ENCODE data around the gene FEM1C. TPM values are rescaled to one million over a fixed set of nuclear protein-coding genes. Genes with fewer than 3 reads are reported as not detected.

The FEM1C gene
- total RNA-seq: 46.9 TPM
- long read RNA-seq, full-length matches to known transcripts: 15 of 17 reads
- long read RNA-seq, partial matches to known transcripts: 0 of 17 reads
- long read RNA-seq, other reads (novel, unspliced or antisense): 2 of 17 reads

DNA sequence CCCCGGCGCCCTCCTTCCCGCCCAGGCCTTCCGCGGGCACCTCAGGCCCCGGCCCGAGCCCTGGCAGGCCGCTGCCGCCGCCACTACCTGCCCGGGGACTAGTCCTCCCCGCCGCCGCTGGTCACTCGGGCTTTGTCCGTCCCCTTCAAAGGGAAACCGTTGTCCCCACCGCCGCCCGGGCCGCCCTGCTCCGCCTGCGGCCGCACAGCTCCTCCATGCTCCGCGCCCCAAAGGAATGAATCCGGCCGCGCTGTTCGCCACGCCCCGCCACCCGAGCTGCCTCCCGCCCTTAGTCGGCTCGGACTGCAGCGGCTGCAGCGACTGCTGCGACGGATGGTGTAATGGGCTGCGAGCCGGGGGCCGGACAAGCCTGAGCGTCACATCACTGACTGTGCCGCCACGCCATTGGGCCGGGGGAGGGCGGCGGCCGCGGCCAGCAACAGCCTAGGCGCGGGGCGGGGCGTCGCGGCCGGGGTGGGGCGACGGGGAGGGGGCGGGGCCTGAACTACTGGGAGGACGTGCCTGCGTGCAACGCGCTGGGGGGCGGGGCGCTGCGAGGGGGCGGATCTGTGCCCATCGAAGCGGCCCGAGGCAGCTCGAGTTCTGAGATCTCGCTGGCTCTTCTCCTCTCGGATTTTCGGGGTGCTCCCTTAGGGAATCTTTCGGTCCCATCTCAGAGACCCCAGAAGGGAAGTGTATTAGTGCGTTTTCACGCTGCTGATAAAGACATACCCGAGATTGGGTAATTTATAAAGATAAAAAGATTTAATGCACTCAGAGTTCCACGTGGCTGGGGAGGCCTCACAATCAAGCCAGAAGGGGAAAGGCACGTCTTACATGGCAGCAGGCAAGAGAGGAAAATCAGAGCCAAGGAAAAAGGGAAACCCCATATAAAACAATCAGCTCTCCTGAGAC is at the start of gene FEM1C:
TSS of gene FEM1C (minus strand) at position 340 of the 915 bp plus-strand sequence. CDS start 1,282 bp downstream, outside the sequence.
- intact Hi-C loops (cut with DNase I): loop anchor here (1.0 to 5.0 kb wide), 6 partner anchors 28 to 167 kb away; no protein-coding TSS in a partner anchor
- ATAC-seq: peak; percentile 98
- peak; percentile 99 for DNase-seq (ENCODE audit: missing footprints)

- peak; percentile 84 for ATAC-seq
- peak; percentile 61 for DNase-seq (ENCODE audit: missing footprints)
These were observed 44.5 kb upstream of the FEM1C start for GRCh38 chr5:115589043-115589442.

GRCh38 chr5:115588640-115589039 is 44.1 kb upstream of the FEM1C start:
- intact Hi-C loops (cut with DNase I): loop anchor here (5.0 kb wide), 2 partner anchors 46 to 211 kb away; partner anchors contain the start of gene FEM1C

More at GRCh38 chr5:115589043-115589442, 44.5 kb upstream of the FEM1C start:
- intact Hi-C loops (cut with DNase I): loop anchor here (5.0 kb wide), 2 partner anchors 47 to 212 kb away; partner anchors contain the start of gene FEM1C

DNA sequence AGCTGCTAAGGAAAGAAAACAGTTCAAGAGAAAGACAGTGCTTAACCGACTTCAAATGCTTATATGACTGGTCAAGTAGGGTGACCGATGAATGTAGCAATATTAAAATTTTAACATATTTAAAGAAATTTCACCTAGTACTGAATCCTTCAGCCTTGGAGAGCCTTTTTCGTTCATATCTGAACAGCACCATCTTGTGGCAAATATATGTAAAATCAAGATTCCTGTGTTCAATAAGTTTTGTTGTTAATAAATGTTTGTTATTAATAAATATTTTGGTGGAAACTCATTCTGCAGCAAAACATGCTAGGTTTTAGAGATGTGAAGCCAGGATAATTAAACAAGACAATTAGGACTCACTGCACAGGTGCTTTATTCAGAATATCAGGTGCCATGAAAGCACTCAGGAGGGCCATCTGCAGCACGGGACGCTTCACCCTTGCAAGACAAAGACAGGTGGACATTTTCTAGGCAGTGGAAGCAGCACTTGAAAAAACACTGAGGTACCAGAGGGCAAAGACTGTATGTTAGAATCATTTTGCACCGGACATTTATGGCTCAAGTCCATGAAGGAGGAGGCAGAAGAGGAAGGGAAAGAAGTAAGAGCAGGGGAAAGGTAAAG is 42.1 kb upstream of the FEM1C start:
- intact Hi-C loops (cut with DNase I): loop anchor here (2.0 to 5.0 kb wide), 3 partner anchors 44 to 278 kb away; partner anchors contain the start of gene FEM1C
- ATAC-seq: no peak
- DNase-seq (ENCODE audit: missing footprints): no peak

More at GRCh38 chr5:115588640-115589039, 44.1 kb upstream of the FEM1C start:
- no peak for ATAC-seq
- DNase-seq (ENCODE audit: missing footprints): no peak

GRCh38 chr5:115585265-115585664 is 40.7 kb upstream of the FEM1C start:
- ATAC-seq: no peak
- intact Hi-C loops (cut with DNase I): loop anchor here (5.0 kb wide), 2 partner anchors 43 to 208 kb away; partner anchors contain the start of gene FEM1C
- DNase-seq (ENCODE audit: missing footprints): no peak

DNA sequence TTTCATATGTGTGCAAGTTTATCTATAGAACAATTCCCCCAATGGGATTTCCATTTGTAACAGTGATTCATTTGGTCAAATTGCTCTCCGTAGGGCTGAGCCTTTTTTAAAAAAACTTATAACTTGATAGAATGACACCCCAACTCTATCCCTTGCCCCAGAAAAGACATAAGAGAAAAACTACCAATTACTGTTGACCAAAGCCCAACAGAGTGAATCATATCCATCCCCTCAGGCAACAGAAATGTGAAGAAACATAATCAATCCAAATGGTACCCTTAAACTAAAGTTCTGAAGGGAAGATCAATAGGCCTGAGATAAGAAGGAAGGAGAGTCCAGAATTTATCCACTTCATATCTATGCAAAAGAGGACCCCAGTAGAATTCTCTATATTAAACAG is 39.9 kb upstream of the FEM1C start:
- intact Hi-C loops (cut with DNase I): no loop called here
- no peak for ATAC-seq

DNA sequence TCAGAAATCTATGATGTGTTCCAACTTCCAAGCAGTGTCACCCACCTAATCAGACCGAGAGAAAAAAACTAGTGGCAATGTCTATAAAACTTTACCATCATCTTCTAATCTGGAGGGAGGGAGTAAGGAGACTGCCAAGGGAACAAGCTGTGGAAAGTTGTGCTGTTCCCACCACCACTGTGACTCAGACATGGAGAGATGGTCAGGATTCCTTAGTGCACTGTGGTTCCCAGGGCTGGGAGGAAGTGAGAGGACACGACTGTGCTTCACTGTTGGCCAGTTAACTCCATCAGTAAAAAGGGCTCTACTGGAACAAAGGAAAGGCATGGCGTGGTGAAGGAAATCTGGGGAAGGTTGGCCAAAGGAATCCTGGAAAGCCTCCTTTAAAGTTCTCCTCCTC is 38.9 kb upstream of the FEM1C start:
- no peak for ATAC-seq
- DNase-seq (ENCODE audit: missing footprints): no peak
- intact Hi-C loops (cut with DNase I): no loop called here

More for the DNA sequence above, 39.9 kb upstream of the FEM1C start:
- no peak for DNase-seq (ENCODE audit: missing footprints)

GRCh38 chr5:115580941-115581340 is 36.4 kb upstream of the FEM1C start:
- ATAC-seq (no peak), DNase-seq (ENCODE audit: missing footprints) (no peak)
- intact Hi-C loops (cut with DNase I): no loop called here

DNA sequence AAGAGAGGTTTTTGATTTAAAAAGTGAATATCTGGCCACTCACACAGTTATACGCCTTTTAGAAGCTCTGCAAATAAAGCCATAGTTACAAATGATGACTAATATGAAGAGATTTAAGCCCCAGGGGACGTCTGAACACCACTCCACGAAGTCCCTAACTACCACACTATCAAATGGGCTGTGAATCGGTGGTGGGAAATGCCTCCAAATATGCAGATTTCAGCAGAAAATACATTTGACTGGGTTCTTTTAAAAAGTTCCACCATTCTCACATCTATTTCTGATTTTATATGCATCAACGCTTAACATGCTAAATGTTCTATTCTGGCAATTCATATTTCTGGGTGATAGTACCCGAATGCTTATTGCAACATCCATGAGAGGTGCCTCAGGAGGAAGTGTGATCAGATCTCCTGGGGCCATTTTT is 35.2 kb upstream of the FEM1C start:
- DNase-seq (ENCODE audit: missing footprints) (no peak), ATAC-seq (no peak)
- intact Hi-C loops (cut with DNase I): no loop called here

- intact Hi-C loops (cut with DNase I): no loop called here
- ATAC-seq (no peak), DNase-seq (ENCODE audit: missing footprints) (no peak)
These were observed 34.6 kb upstream of the FEM1C start for GRCh38 chr5:115579216-115579615.

DNA sequence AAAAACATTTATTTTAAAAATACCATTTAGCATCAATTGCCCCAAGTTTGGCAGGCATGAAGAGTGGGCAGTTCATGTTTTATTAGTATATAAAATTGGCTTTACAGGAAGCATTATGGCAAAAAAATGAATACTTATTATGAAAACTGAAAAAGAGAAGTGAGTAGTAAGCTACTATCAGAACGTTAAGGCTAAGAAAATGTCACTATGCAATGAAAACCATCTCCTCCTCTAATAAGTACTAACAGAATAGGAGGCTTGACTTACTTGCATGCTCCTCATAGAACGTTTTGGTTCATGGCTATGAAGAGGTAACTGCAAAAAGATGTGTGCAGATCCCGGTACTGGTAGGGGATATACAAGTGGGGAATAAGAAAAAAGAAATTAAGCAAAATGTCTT is 34.1 kb upstream of the FEM1C start:
- DNase-seq (ENCODE audit: missing footprints): no peak
- no peak for ATAC-seq
- intact Hi-C loops (cut with DNase I): no loop called here

DNA sequence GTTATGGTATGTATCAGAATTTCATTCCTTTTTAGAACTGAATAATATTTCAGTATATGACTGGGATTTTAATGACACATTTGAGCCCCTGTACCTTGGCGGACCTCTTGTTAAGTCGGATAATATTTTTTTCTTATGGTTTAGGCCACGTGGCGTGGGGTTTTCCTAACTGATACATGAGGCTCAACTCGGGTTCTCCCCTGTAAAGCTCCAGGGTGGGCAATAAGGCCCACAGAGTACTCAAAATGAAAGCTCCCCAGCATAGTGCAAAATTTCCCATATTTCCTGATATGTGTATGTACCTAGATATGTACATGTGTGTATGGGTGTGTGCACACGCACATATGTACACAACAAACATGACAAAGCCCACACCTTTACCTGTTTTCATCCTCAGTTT is 33.2 kb upstream of the FEM1C start:
- intact Hi-C loops (cut with DNase I): no loop called here
- no peak for DNase-seq (ENCODE audit: missing footprints)
- no peak for ATAC-seq

DNA sequence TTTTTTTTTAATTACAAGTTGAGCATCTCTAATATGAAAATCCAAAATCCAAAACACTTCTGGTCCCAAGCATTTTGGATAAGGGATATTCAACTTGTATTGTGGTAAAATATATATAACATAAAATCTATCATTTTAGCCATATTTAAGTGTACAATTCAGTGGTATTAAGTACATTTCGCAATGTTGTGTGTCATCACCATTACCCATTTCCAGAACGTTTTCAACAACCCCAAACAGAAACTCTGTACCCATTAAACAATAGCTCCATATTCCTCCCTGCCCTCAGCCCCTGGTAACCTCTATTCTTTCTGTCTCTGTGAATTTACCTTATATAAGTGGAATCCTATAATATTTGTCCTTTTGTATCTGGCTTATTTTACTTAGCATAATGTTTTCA is 32.8 kb upstream of the FEM1C start:
- intact Hi-C loops (cut with DNase I): no loop called here
- DNase-seq (ENCODE audit: missing footprints) (no peak), ATAC-seq (no peak)

- DNase-seq (ENCODE audit: missing footprints) (no peak), ATAC-seq (no peak)
- intact Hi-C loops (cut with DNase I): no loop called here
These were observed 30.8 kb upstream of the FEM1C start for GRCh38 chr5:115575167-115576070.

DNA sequence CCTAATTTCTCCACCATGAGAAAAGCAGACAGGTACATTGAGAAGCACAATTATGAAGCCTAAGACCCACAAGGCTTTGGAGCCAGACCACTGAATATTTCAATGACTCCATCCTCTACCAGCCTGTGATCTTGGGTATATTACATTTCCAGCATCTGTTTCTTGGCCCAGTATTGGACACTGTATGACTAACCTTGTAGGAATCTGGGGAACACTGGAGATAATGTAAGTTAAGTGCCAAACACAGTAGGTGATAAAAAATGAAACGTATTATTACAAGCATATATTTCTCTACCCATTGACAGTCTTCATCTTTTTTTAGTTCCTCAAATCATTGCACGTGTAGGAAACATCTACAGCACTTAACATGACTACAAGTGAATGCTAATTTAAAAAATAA is 28.6 kb upstream of the FEM1C start:
- intact Hi-C loops (cut with DNase I): loop anchor here (2.0 kb wide), 1 partner anchor 28 kb away; the partner anchor contains the start of gene FEM1C
- ATAC-seq (no peak), DNase-seq (ENCODE audit: missing footprints) (no peak)

DNA sequence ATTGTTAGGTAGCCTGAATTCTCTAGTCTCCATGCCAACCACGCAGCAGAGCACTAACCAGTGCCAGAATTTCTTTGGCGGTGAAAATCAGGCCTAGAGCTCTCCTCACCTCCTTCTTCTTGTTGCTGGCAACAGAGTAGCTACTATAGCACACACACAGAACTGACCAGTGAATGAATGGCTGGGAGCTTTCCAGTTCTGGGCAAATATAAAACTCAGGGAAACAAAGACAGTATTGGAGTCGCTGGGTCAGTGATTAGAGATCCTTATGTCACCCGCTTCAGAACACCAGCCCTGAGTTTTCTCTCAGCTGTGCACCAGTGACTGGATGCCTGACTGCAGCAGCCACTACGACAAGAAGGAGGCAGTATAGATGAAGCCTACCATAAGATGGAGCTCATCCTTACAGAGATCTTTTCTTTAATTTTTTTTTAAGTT is 26.9 kb upstream of the FEM1C start:
- DNase-seq (ENCODE audit: missing footprints): no peak
- intact Hi-C loops (cut with DNase I): no loop called here
- peak; percentile 89 for ATAC-seq

- ATAC-seq: no peak
- DNase-seq (ENCODE audit: missing footprints): no peak
- intact Hi-C loops (cut with DNase I): no loop called here
These were observed 24.1 kb upstream of the FEM1C start for GRCh38 chr5:115568668-115569067.

- peak; percentile 20 for ATAC-seq
- no peak for DNase-seq (ENCODE audit: missing footprints)
- intact Hi-C loops (cut with DNase I): no loop called here
These were observed 20.7 kb upstream of the FEM1C start for GRCh38 chr5:115565233-115565632.

All from Right ventricle myocardium inferior (tissue), 1 donor.